ENCODE measurements around the gene DOCK9.
"Not testable (repeated sequence)": the region's sequence is repeated elsewhere in the genome, so short reads cannot be mapped to it uniquely, and the experiment has no call there.

DOCK9 gene

GRCh38 chr13:98906746-98907502, 70.9 kb downstream of the DOCK9 start:
- Histone ChIP-seq H3K27me3 (ENCODE audit: control insufficient read depth, insufficient read depth, low read length, poor library complexity, severe bottlenecking) (no peaks in the 10 kb centered on the region), H3K36me3 (ENCODE audit: control insufficient read depth, insufficient read depth, low read length) (no peaks in the 10 kb centered on the region), H3K4me3 (ENCODE audit: insufficient read depth, low read depth, low read length) (no peak overlapping the region), H3K4me1 (ENCODE audit: control insufficient read depth, insufficient read depth, low read length) (peaks cover 5% of the 10 kb centered on the region), H3K9me3 (ENCODE audit: control insufficient read depth, low read length) (no peaks in the 10 kb centered on the region), H3K27ac (ENCODE audit: insufficient read depth, low read depth, low read length, poor library complexity, severe bottlenecking) (no peak overlapping the region)
- 92 to 96% methylated on average over 8 of the region's 8 CpGs for WGBS, 2 experiments

DNA sequence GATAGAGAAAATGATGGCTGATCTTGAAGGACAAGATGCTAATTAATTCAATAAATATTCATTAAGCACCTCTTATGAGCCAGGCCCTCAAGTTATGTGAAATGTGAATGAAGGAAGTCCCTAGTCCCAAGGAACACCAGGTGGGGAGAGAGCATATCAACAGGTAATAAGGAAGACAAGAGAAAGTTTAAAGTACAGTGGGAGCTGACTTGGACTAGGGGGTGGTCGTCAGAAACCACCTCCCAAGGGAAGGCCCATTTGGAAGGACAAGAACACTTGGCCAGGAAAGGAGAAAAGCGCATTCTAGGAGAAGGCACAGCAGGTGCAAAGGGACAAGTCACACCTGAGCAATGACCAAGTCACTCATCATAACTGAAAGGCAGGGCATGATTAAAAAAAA, 72.7 kb downstream of the DOCK9 start:
- Histone ChIP-seq H3K36me3 (ENCODE audit: control insufficient read depth, insufficient read depth, low read length) (no peaks in the 10 kb centered on the region), H3K4me3 (ENCODE audit: insufficient read depth, low read depth, low read length) (no peak overlapping the region), H3K27me3 (ENCODE audit: control insufficient read depth, insufficient read depth, low read length, poor library complexity, severe bottlenecking) (no peaks in the 10 kb centered on the region), H3K9me3 (ENCODE audit: control insufficient read depth, low read length) (no peaks in the 10 kb centered on the region), H3K4me1 (ENCODE audit: control insufficient read depth, insufficient read depth, low read length) (peaks cover under 1% of the 10 kb centered on the region), H3K27ac (ENCODE audit: insufficient read depth, low read depth, low read length, poor library complexity, severe bottlenecking) (no peak overlapping the region)
- 84 to 87% methylated on average over 2 of the region's 2 CpGs for WGBS, 2 experiments

- Histone ChIP-seq H3K27ac (ENCODE audit: insufficient read depth, low read depth, low read length, poor library complexity, severe bottlenecking) (no peak overlapping the region), H3K4me3 (ENCODE audit: insufficient read depth, low read depth, low read length) (no peak overlapping the region), H3K36me3 (ENCODE audit: control insufficient read depth, insufficient read depth, low read length) (no peaks in the 10 kb centered on the region), H3K9me3 (ENCODE audit: control insufficient read depth, low read length) (no peaks in the 10 kb centered on the region), H3K4me1 (ENCODE audit: control insufficient read depth, insufficient read depth, low read length) (no peaks in the 10 kb centered on the region), H3K27me3 (ENCODE audit: control insufficient read depth, insufficient read depth, low read length, poor library complexity, severe bottlenecking) (no peaks in the 10 kb centered on the region)
- 90 to 92% methylated on average over 2 of the region's 2 CpGs for WGBS, 2 experiments
Measured at GRCh38 chr13:98900442-98900841, 77.4 kb downstream of the DOCK9 start.

DNA sequence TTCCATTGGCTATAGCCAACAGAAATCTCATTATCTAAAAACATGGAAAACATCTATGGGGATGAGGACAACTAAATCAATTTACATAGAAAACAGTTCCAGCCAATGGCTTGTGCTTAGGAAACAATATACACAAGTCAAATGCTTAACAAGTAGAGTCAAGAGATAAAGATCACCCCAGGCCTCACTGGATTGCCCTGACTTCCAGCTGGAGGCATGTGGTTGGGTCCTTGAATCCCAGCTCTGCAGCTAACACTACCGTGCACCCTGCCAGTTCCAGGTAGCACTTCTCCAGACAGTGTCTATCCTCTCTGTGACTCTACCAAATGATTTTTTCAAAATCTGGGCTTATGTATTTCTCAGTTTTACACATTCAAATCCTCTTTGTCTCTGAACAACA, 80.2 kb downstream of the DOCK9 start:
- Histone ChIP-seq H3K36me3 (ENCODE audit: control insufficient read depth, insufficient read depth, low read length) (no peaks in the 10 kb centered on the region), H3K27me3 (ENCODE audit: control insufficient read depth, insufficient read depth, low read length, poor library complexity, severe bottlenecking) (no peaks in the 10 kb centered on the region), H3K4me3 (ENCODE audit: insufficient read depth, low read depth, low read length) (no peak overlapping the region), H3K4me1 (ENCODE audit: control insufficient read depth, insufficient read depth, low read length) (peaks cover 4% of the 10 kb centered on the region), H3K27ac (ENCODE audit: insufficient read depth, low read depth, low read length, poor library complexity, severe bottlenecking) (no peak overlapping the region), H3K9me3 (ENCODE audit: control insufficient read depth, low read length) (no peaks in the 10 kb centered on the region)
- WGBS, 2 experiments = 96 to 100% methylated on average over 1 of the region's 1 CpG

GRCh38 chr13:98896868-98897144, 81.1 kb downstream of the DOCK9 start:
- 87 to 95% methylated on average over 2 of the region's 2 CpGs for WGBS, 2 experiments
- no peaks in the 10 kb centered on the region for H3K9me3 ChIP-seq (ENCODE audit: control insufficient read depth, low read length)
- no peaks in the 10 kb centered on the region for H3K27me3 ChIP-seq (ENCODE audit: control insufficient read depth, insufficient read depth, low read length, poor library complexity, severe bottlenecking)
- H3K27ac ChIP-seq (ENCODE audit: insufficient read depth, low read depth, low read length, poor library complexity, severe bottlenecking) = no peak overlapping the region
- peaks cover 7% of the 10 kb centered on the region for H3K4me1 ChIP-seq (ENCODE audit: control insufficient read depth, insufficient read depth, low read length)
- H3K4me3 ChIP-seq (ENCODE audit: insufficient read depth, low read depth, low read length) = no peak overlapping the region
- no peaks in the 10 kb centered on the region for H3K36me3 ChIP-seq (ENCODE audit: control insufficient read depth, insufficient read depth, low read length)

- WGBS, 2 experiments = 90 to 93% methylated on average over 8 to 9 of the region's 9 CpGs
- Histone ChIP-seq H3K27ac (ENCODE audit: insufficient read depth, low read depth, low read length, poor library complexity, severe bottlenecking) (no peak overlapping the region), H3K36me3 (ENCODE audit: control insufficient read depth, insufficient read depth, low read length) (no peaks in the 10 kb centered on the region), H3K27me3 (ENCODE audit: control insufficient read depth, insufficient read depth, low read length, poor library complexity, severe bottlenecking) (no peaks in the 10 kb centered on the region), H3K4me3 (ENCODE audit: insufficient read depth, low read depth, low read length) (no peak overlapping the region), H3K4me1 (ENCODE audit: control insufficient read depth, insufficient read depth, low read length) (peaks cover 7% of the 10 kb centered on the region), H3K9me3 (ENCODE audit: control insufficient read depth, low read length) (no peaks in the 10 kb centered on the region)
Measured at GRCh38 chr13:98896083-98896867, 81.6 kb downstream of the DOCK9 start.

DNA sequence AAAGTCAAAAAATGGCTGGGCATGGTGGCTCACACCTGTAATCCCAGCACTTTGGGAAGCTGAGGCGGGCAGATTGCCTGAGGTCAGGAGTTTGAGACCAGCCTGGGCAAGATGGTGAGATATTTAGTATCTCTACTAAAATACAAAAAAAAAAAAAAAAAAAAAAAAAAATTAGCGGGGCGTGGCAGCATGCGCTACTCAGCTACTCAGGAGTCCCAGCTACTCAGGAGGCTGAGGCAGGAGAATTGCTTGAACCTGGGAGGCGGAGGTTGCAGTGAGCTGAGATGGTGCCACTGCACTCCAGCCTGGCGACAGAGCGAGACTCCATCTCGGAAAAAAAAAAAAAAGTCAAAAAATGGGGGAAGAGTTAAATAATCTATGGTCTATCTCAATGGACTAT, 83.0 kb downstream of the DOCK9 start:
- 87 to 99% methylated on average over 5 to 7 of the region's 8 CpGs for WGBS, 2 experiments
- H3K4me1 ChIP-seq (ENCODE audit: control insufficient read depth, insufficient read depth, low read length); H3K27ac ChIP-seq (ENCODE audit: insufficient read depth, low read depth, low read length, poor library complexity, severe bottlenecking); H3K27me3 ChIP-seq (ENCODE audit: control insufficient read depth, insufficient read depth, low read length, poor library complexity, severe bottlenecking); H3K36me3 ChIP-seq (ENCODE audit: control insufficient read depth, insufficient read depth, low read length); H3K9me3 ChIP-seq (ENCODE audit: control insufficient read depth, low read length); H3K4me3 ChIP-seq (ENCODE audit: insufficient read depth, low read depth, low read length): not testable (repeated sequence)

DNA sequence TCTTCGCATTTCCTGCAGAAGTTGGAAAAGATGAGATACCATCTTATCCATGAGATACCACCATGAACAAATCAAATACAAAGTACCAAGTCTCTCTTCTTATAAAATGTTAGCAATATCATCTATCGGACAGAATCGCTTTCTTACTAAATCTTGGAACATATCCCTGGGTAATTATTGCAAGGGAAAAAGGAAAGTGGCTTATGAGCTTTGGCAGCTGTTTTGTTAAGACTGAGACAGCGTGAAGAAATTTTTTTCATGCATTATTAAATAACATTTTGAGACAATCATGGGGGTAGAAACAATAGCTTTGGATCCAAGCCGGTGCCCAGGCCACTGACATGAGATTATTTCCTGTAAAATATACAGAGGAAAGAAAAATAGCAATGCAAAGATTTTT, 84.5 kb downstream of the DOCK9 start:
- peaks cover 7% of the 10 kb centered on the region for H3K4me1 ChIP-seq (ENCODE audit: control insufficient read depth, insufficient read depth, low read length)
- no peak overlapping the region for H3K27ac ChIP-seq (ENCODE audit: insufficient read depth, low read depth, low read length, poor library complexity, severe bottlenecking)
- H3K36me3 ChIP-seq (ENCODE audit: control insufficient read depth, insufficient read depth, low read length) = no peaks in the 10 kb centered on the region
- H3K27me3 ChIP-seq (ENCODE audit: control insufficient read depth, insufficient read depth, low read length, poor library complexity, severe bottlenecking) = no peaks in the 10 kb centered on the region
- no peaks in the 10 kb centered on the region for H3K9me3 ChIP-seq (ENCODE audit: control insufficient read depth, low read length)
- no peak overlapping the region for H3K4me3 ChIP-seq (ENCODE audit: insufficient read depth, low read depth, low read length)
- WGBS, 2 experiments = 97 to 99% methylated on average over 3 to 5 of the region's 5 CpGs

GRCh38 chr13:98892821-98893220, 85.0 kb downstream of the DOCK9 start:
- H3K4me1 ChIP-seq (ENCODE audit: control insufficient read depth, insufficient read depth, low read length) = peaks cover 7% of the 10 kb centered on the region
- no peaks in the 10 kb centered on the region for H3K36me3 ChIP-seq (ENCODE audit: control insufficient read depth, insufficient read depth, low read length)
- 68 to 69% methylated on average over 5 of the region's 5 CpGs for WGBS, 2 experiments
- H3K27me3 ChIP-seq (ENCODE audit: control insufficient read depth, insufficient read depth, low read length, poor library complexity, severe bottlenecking) = no peaks in the 10 kb centered on the region
- H3K9me3 ChIP-seq (ENCODE audit: control insufficient read depth, low read length) = no peaks in the 10 kb centered on the region
- no peak overlapping the region for H3K4me3 ChIP-seq (ENCODE audit: insufficient read depth, low read depth, low read length)
- H3K27ac ChIP-seq (ENCODE audit: insufficient read depth, low read depth, low read length, poor library complexity, severe bottlenecking) = no peak overlapping the region

DNA sequence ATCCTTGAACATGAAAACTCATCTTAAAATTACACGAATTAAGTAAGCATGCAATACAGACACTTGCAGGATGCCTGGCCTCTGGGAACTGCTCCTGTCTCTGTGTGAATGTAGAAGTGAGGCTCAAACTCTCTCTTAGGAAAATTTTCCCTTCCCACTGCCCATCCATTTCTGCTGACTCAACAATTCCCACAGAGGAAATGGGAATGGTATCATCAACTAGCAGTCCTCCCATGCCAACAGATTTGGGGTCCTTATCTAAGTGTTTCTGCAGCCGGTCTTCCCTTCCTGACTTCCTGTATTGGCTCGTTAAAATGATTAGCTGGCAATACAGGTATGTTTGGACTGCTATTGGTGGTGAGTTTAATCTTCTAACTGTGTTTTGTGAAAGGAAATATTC, 85.8 kb downstream of the DOCK9 start:
- Histone ChIP-seq H3K9me3 (ENCODE audit: control insufficient read depth, low read length) (no peaks in the 10 kb centered on the region), H3K27me3 (ENCODE audit: control insufficient read depth, insufficient read depth, low read length, poor library complexity, severe bottlenecking) (no peaks in the 10 kb centered on the region), H3K27ac (ENCODE audit: insufficient read depth, low read depth, low read length, poor library complexity, severe bottlenecking) (no peak overlapping the region), H3K4me1 (ENCODE audit: control insufficient read depth, insufficient read depth, low read length) (peaks cover 7% of the 10 kb centered on the region), H3K36me3 (ENCODE audit: control insufficient read depth, insufficient read depth, low read length) (no peaks in the 10 kb centered on the region), H3K4me3 (ENCODE audit: insufficient read depth, low read depth, low read length) (no peak overlapping the region)
- 81 to 91% methylated on average over 3 of the region's 3 CpGs for WGBS, 2 experiments
